Neural cell (in vitro differentiated cells): ENCODE data around the gene LRPPRC.

Source experiments
- EZH2 ChIP-seq: fragments of 200-600, 300-800 bp; shearing (Covaris generic), sonication (generic); IDR thresholded peaks from 2 replicates; pipeline ENCODE4 v1.6.1; 2014; ENCODE audit warnings: antibody characterized with exemption, low read length, borderline replicate concordance, mild to moderate bottlenecking; ENCODE audit not compliant: insufficient read depth, poor library complexity, severe bottlenecking
- MXI1 ChIP-seq: fragments of 450-650 bp; conservative IDR thresholded peaks from 2 replicates; pipeline ENCODE4 v1.6.1; 2014; ENCODE audit warnings: antibody characterized with exemption, mild to moderate bottlenecking; ENCODE audit not compliant: poor library complexity, severe bottlenecking
- POLR2AphosphoS5 ChIP-seq: IDR thresholded peaks from 2 replicates; pipeline ENCODE4 v1.6.1; 2012
- TF ChIP-seq, protein P1 (sequence below): fragments of 450-650 bp; IDR thresholded peaks from 2 replicates; pipeline ENCODE4 v1.5.1; 2014; ENCODE audit warnings: antibody characterized with exemption, mild to moderate bottlenecking, moderate library complexity; ENCODE audit not compliant: poor library complexity, severe bottlenecking

DNA sequence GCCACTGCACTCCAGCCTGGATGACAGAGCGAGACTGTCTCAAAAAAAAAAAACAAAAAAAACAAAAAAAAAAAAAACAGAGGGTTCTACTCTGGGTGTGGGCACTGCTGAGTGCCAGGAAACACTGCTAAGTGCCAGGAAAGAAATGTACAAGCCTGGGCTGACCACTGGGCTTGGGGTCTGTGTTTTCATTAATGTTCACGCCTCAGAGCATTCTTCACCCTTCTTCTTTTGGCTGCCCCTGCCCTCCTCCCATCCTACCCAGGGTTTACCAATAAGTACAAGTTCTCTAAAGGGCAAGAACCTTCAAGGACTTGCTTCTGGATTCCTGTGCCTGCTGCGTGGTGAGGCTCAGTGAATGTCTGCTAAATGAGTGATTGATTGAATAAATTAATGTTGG lies 49.3 kb upstream of the LRPPRC start:
- TF ChIP-seq MXI1, result no peak
- TF ChIP-seq EZH2, result no peak
- no peak for TF ChIP-seq POLR2AphosphoS5
- TF ChIP-seq, protein P1, sequence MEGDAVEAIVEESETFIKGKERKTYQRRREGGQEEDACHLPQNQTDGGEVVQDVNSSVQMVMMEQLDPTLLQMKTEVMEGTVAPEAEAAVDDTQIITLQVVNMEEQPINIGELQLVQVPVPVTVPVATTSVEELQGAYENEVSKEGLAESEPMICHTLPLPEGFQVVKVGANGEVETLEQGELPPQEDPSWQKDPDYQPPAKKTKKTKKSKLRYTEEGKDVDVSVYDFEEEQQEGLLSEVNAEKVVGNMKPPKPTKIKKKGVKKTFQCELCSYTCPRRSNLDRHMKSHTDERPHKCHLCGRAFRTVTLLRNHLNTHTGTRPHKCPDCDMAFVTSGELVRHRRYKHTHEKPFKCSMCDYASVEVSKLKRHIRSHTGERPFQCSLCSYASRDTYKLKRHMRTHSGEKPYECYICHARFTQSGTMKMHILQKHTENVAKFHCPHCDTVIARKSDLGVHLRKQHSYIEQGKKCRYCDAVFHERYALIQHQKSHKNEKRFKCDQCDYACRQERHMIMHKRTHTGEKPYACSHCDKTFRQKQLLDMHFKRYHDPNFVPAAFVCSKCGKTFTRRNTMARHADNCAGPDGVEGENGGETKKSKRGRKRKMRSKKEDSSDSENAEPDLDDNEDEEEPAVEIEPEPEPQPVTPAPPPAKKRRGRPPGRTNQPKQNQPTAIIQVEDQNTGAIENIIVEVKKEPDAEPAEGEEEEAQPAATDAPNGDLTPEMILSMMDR, result no peak
